Activated T-helper 2 cell treated with anti-CD3 and anti-CD28 coated beads, Interferon-gamma antibody, Interleukin-2, Interleukin-4, amounts not matched to agents 10 μg/mL and 5 μg/mL and 100 μg/mL, durations not matched to agents 14 hours and 24 hours and 36 hours (primary cell): ENCODE data around the gene ZNF384. TPM values are rescaled to one million over a fixed set of nuclear protein-coding genes. Genes with fewer than 3 reads are reported as not detected.

Experiments used
- DNase-seq: peaks from one replicate; pipeline ENCODE4 v3.0.0; 2021; ENCODE audit warnings: low spot score
- H3K27ac Mint-ChIP-seq: one replicate; pipeline ENCODE4 v1.8.0; 2021; ENCODE audit warnings: mixed read lengths
- H3K27me3 Mint-ChIP-seq: one replicate; pipeline ENCODE4 v1.8.0; 2021; ENCODE audit warnings: low read depth, mixed read lengths
- H3K36me3 Mint-ChIP-seq: one replicate; pipeline ENCODE4 v1.8.0; 2021; ENCODE audit warnings: low read depth, mixed read lengths
- H3K4me1 Mint-ChIP-seq: one replicate; pipeline ENCODE4 v1.8.0; 2021; ENCODE audit warnings: low read depth, mixed read lengths
- H3K4me3 Mint-ChIP-seq: one replicate; pipeline ENCODE4 v1.8.0; 2021; ENCODE audit warnings: low read depth, mild to moderate bottlenecking, moderate library complexity, mixed read lengths
- H3K9me3 Mint-ChIP-seq: one replicate; pipeline ENCODE4 v1.8.0; 2021; ENCODE audit warnings: mixed read lengths
- intact Hi-C: fragments of 100-400 bp; cut with micrococcal nuclease; formaldehyde crosslinking; loops from one replicate; pipeline ENCODE4 v1.15.1; 2023
- total RNA-seq: library from RNA; stranded (reverse); gene quantifications from 2 replicates; pipeline ENCODE4 v1.2.3, GENCODE V29; 2022

Gene ZNF384
- 73.7 and 75.4 TPM in 2 replicates for total RNA-seq

DNA sequence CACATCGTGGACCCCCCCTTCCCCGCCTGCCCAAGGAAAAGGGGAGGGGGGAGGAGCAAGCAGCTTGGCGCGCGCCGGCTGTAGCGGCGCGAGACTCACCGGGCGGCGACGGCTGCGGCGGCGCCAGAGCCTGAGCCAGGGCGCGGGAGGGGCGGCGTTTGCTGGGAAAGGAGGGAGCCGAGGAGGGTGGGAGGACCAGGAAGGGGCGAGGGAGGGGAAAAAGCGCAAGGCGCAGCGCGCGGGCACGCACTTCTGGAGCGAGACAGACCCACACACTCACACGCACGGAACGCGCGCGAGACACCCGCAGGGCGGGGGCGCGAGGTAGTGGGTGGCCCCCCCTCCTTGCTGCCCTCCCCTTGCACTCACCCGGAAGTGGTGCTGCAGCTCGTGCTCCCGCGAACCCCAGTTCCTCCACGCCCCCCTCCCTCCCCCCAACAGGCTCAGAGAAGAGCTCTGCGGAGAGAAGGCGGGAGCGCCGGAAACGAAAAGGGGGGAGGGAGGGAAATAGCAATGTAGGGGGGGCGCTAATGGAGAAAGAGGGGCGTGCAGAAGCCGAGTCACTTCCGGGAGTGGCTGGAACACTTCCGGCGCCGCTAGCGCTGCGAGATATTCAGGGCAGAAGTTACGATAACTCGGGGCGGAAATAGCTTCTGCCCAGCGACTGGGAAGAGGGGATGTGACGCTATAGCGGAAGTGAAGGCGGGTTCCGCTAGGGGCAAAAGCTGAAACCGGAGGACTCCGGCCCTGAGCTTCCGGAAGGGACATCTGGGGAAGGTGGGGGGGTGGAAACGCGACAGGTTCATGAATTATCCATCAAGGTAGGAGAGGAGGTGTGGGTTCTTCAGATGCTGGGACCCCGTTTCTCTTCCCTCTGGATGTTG, at the start of gene ZNF384:
Gene ZNF384 (minus strand): TSS at position 377 of the 884 bp plus-strand sequence. CDS start 9,855 bp downstream, outside the sequence.
- peaks cover 35% of the 10 kb centered on the region for H3K4me1 Mint-ChIP-seq
- peak within 1 kb of the TSS; percentile 92 for H3K27ac Mint-ChIP-seq
- H3K27me3 Mint-ChIP-seq, result no peaks in the 10 kb centered on the region
- no peaks in the 10 kb centered on the region for H3K9me3 Mint-ChIP-seq
- H3K4me3 Mint-ChIP-seq, result peak within 1 kb of the TSS; percentile 96
- intact Hi-C loops, result loop anchor here (1.0 to 10.0 kb wide), 8 partner anchors 26 to 224 kb away; partner anchors contain the start of genes CHD4, COPS7A, ING4 and MLF2
- DNase-seq, result peak; percentile 95
- peaks cover 38% of the 10 kb centered on the region for H3K36me3 Mint-ChIP-seq

DNA sequence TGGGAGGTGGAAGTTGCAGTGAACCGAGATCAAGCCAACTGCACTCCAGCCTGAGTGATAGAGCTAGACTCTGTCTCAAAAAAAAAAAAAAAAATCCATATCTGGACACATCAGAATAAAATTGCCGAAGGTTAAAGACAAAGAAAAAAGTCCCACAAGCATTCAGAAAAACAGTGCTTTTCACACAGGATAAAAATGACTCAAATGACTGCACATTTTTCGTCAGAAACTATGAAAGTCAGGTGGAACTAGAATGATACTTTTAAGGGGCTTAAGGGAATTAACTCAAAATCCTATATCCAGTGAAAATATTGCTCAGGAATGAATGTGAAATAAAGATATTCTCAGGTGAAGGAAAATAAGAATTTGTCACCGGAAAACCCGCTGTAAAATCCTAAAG, 47.6 kb upstream of the ZNF384 start:
- H3K4me1 Mint-ChIP-seq, result peaks cover 7% of the 10 kb centered on the region
- H3K4me3 Mint-ChIP-seq, result no peak overlapping the region
- H3K27ac Mint-ChIP-seq, result no peak overlapping the region
- intact Hi-C loops, result no loop called here
- no peaks in the 10 kb centered on the region for H3K9me3 Mint-ChIP-seq
- DNase-seq, result no peak
- H3K36me3 Mint-ChIP-seq, result peaks cover 4% of the 10 kb centered on the region
- no peaks in the 10 kb centered on the region for H3K27me3 Mint-ChIP-seq

DNA sequence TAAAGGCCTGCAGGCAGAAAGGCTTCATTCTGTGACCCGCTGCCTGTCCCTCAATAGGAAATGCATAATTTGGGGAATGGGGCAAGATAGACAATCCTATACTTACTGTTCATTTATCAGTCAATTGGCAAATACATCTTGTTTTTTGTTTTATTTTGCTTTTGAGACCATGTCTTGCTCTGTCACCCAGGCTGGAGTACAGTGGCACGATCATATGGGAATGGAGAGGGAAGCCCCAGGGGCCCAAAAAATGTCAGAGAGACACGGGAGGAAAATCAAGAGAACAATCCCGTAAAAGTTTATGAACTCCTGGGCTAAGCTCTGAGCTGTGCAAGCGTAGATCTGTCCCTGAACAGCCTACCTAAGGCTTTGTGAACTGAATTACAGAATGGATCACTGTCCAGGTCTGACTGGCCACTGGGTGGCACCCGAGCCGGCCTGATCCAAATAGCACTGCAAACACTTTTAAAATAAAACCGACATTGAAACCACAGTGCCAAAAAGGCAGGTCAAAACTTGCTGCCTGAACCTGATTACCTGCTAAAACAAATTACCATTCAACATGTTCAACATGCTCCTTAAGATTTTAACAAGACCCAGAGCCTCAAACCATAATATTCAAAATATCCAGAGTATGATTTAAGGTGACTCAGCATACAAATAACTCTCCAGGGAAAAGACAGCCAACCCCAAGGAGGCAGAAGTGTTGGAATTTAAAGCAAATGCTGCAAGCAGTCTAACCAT, 46.4 kb upstream of the ZNF384 start:
- H3K36me3 Mint-ChIP-seq, result peaks cover 12% of the 10 kb centered on the region
- no peaks in the 10 kb centered on the region for H3K27me3 Mint-ChIP-seq
- H3K4me1 Mint-ChIP-seq, result peaks cover 7% of the 10 kb centered on the region
- intact Hi-C loops, result loop anchor here (1.0 kb wide), 1 partner anchor 90 kb away; no protein-coding TSS in a partner anchor
- peak; percentile 24 for DNase-seq
- no peak overlapping the region for H3K4me3 Mint-ChIP-seq
- no peaks in the 10 kb centered on the region for H3K9me3 Mint-ChIP-seq
- no peak overlapping the region for H3K27ac Mint-ChIP-seq

DNA sequence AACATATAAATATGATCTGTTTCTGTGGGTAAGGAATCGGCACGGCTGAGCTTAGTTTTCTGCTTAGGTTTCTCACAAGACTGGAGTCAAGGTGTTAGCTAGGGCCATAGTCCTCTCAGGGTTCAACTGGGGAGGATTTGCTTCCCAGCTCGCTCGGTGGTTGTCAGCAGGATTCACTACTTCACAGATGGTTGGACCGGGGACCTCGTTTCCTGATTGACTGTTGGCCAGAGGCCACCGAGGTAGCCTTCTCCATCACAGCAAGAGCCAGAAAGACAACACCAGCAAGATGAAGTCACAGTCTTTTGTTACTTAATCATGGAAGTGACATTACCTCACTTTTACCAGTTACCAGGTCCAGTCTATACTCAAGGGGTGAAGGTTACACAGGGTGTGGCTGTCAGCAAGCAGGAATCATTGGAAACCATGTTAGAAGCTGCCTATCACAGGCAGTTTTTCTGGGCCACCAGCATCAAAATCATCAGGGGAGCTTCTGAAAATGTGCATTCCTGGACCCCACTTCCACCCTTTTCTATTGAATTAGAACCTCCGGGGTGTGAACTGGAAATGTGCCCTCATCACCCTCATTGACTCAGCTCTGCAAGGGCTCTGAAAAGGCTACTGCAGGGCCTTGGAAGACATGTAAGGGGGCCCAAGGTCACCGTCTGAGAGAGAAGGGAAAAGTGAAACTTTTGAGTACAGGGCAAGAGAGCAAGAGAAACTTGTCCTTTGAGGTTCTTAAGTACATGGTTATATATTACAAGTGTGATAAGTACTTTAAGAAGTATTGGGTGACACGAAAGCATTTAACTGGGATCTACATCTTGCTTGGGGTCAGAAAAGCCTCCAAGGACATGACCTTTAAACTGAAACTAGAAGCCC, 45.6 kb upstream of the ZNF384 start:
- Mint-ChIP-seq H3K4me1 (peaks cover 7% of the 10 kb centered on the region), H3K4me3 (no peak overlapping the region), H3K36me3 (peaks cover 19% of the 10 kb centered on the region), H3K27me3 (no peaks in the 10 kb centered on the region), H3K27ac (no peak overlapping the region), H3K9me3 (no peaks in the 10 kb centered on the region)
- intact Hi-C loops, result loop anchor here (1.0 kb wide), 1 partner anchor 91 kb away; no protein-coding TSS in a partner anchor
- no peak for DNase-seq

DNA sequence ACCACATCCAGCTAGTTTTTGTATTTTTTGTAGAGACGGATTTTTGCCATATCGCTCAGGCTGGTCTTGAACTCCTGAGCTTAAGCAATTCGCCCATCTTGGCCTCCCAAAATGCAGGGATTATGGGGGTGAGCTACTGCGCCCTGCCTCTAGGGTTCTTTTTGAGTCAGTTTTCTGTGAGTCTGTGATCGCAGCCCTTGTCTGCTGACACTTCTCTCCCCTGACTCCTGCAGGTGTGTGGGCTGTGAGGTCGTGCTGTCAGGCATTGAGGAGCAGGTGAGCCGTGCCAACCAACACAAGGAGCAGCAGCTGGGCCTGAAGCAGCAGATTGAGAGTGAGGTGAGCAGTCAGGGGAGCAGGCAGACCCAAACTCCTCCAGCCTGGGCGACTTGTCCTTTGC, 41.0 kb upstream of the ZNF384 start:
- H3K4me3 Mint-ChIP-seq, result no peak overlapping the region
- DNase-seq, result no peak
- H3K36me3 Mint-ChIP-seq, result peaks cover 20% of the 10 kb centered on the region
- peak overlapping the region; percentile 35 for H3K27ac Mint-ChIP-seq
- H3K27me3 Mint-ChIP-seq, result no peaks in the 10 kb centered on the region
- intact Hi-C loops, result no loop called here
- peaks cover 9% of the 10 kb centered on the region for H3K4me1 Mint-ChIP-seq
- no peaks in the 10 kb centered on the region for H3K9me3 Mint-ChIP-seq

DNA sequence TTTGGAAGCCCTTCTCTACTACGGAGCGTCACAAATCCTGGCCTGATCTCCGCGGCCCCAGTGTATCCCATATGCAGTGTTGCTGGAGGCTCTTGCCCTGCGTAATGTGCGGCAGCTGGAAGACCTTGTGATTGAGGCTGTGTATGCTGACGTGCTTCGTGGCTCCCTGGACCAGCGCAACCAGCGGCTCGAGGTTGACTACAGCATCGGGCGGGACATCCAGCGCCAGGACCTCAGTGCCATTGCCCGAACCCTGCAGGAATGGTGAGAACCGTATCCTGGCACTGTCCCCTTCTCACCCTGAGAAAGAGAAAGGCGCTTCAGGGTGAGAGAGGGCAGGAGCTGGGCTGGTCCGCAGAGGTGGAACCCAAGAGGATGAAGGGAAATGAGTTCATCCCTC, 40.0 kb upstream of the ZNF384 start:
- H3K27ac Mint-ChIP-seq, result no peak overlapping the region
- no peak overlapping the region for H3K4me3 Mint-ChIP-seq
- peaks cover 10% of the 10 kb centered on the region for H3K4me1 Mint-ChIP-seq
- peaks cover 20% of the 10 kb centered on the region for H3K36me3 Mint-ChIP-seq
- no peaks in the 10 kb centered on the region for H3K9me3 Mint-ChIP-seq
- H3K27me3 Mint-ChIP-seq, result no peaks in the 10 kb centered on the region
- DNase-seq, result no peak
- intact Hi-C loops, result no loop called here

DNA sequence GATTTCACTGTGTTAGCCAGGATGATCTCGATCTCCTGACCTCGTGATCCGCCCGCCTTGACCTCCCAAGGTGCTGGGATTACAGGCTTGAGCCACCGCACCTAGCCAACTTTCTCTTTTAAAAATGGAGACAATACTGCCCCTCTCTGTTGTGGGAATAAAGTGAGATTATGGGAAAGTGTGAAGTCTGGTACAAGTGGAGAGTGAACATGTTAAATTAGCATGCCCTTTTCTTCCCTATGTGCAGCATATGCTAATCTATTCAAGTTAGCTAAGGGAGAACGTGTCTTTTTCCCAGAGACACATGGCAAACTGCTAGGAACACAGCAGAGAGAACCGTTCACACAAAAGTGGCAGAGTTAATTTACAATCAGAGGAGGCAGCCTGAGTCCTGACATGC, 36.2 kb upstream of the ZNF384 start:
- H3K36me3 Mint-ChIP-seq, result peaks cover 11% of the 10 kb centered on the region
- intact Hi-C loops, result loop anchor here (2.0 kb wide), 1 partner anchor 65 kb away; no protein-coding TSS in a partner anchor
- peak overlapping the region; percentile 58 for H3K27ac Mint-ChIP-seq
- H3K27me3 Mint-ChIP-seq, result no peaks in the 10 kb centered on the region
- no peak for DNase-seq
- peaks cover 17% of the 10 kb centered on the region for H3K4me1 Mint-ChIP-seq
- no peaks in the 10 kb centered on the region for H3K9me3 Mint-ChIP-seq
- peak overlapping the region; percentile 99 for H3K4me3 Mint-ChIP-seq

DNA sequence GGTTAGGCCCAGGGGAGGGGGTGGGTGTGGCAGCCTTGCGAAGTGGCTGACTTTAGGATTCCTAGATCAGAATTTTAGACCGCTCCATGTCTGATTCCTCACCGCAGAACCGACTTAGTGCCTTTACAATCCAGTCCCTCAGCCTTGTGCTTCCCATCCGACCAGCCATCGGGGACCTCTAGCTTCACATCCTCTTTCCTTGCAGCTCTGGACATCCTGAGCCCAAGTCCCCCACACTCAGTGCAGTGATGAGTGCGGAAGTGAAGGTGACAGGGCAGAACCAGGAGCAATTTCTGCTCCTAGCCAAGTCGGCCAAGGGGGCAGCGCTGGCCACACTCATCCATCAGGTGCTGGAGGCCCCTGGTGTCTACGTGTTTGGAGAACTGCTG, 35.2 kb upstream of the ZNF384 start:
- Mint-ChIP-seq H3K4me3 (peak overlapping the region; percentile 99), H3K27me3 (no peaks in the 10 kb centered on the region), H3K27ac (peak overlapping the region; percentile 98), H3K36me3 (peaks cover 2% of the 10 kb centered on the region), H3K4me1 (peaks cover 17% of the 10 kb centered on the region), H3K9me3 (no peaks in the 10 kb centered on the region)
- intact Hi-C loops, result loop anchor here (1.0 to 5.0 kb wide), 6 partner anchors 29 to 119 kb away; partner anchors contain the start of genes ING4, LAG3, MLF2 and ZNF384
- peak; percentile 36 for DNase-seq

DNA sequence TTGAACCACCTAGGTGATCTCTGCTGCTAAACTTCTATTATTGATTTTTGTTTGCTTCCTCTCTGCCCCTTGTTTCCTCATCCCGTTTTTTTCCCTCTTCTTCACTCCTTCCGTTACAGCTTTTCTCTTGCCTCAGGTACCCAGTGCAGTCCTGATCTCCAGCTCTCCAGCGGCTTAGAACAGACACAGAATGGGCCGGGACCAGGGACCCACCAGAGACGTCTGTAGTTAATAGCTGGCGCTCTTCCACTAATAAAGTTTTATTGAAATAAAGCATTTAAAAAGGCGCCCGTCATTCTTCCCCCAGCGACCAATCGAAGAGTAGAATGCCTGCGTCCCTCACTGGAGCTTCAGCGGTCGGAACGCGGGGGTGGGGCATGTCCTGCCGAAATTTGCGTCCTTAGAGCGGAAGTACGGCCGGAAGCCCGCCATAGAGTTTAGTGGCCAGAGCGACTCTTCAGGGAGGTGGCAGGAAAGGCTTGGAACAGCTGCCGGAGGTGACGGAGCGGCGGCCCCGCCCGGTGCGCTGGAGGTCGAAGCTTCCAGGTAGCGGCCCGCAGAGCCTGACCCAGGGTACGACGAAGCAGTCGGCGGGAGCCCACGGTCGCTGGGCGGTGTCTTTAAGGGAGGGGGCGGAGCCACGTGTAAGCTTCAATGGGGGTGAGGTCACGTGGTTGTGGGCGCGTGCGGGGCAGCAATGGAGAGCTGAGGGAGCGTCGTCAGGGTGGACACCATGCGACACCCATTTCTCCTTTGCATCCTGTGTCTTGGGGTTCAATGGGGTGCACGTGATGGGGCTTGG, 34.6 kb upstream of the ZNF384 start, which contains the start of gene COPS7A:
Gene COPS7A (plus strand): TSS at position 440 of the 802 bp plus-strand sequence. CDS start 611 bp downstream, outside the sequence.
- Mint-ChIP-seq H3K36me3 (no peaks in the 10 kb centered on the region), H3K4me1 (peaks cover 17% of the 10 kb centered on the region), H3K27ac (peak within 1 kb of the TSS; percentile 98), H3K9me3 (no peaks in the 10 kb centered on the region), H3K27me3 (no peaks in the 10 kb centered on the region), H3K4me3 (peak within 1 kb of the TSS; percentile 99)
- intact Hi-C loops, result loop anchor here (1.0 to 5.0 kb wide), 6 partner anchors 29 to 119 kb away; partner anchors contain the start of genes ING4, LAG3, MLF2 and ZNF384
- DNase-seq, result peak; percentile 98

DNA sequence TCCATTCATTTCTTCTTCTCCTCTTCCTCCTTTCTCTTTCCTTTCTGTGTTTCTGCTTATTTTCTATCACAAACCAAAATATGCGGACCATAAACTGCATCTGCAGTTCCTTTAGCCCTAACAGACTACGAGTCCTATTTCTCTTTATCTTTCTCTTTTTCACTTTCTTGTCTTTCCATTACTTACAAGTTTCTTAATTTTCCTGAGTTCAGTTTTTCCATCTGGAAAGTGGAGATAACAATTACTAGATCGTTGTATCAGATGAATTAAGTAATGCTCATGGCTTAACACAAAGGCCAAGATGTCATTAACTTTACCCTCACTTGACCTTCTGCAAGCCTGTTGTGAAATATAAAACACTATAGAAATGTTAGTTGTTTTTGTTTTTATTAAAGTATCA, 33.7 kb upstream of the ZNF384 start:
- no peak for DNase-seq
- Mint-ChIP-seq H3K4me1 (peaks cover 17% of the 10 kb centered on the region), H3K4me3 (no peak overlapping the region), H3K27me3 (no peaks in the 10 kb centered on the region), H3K9me3 (no peaks in the 10 kb centered on the region), H3K27ac (no peak overlapping the region), H3K36me3 (no peaks in the 10 kb centered on the region)
- intact Hi-C loops, result loop anchor here (5.0 kb wide), 1 partner anchor 49 kb away; the partner anchor contains the start of gene LAG3

DNA sequence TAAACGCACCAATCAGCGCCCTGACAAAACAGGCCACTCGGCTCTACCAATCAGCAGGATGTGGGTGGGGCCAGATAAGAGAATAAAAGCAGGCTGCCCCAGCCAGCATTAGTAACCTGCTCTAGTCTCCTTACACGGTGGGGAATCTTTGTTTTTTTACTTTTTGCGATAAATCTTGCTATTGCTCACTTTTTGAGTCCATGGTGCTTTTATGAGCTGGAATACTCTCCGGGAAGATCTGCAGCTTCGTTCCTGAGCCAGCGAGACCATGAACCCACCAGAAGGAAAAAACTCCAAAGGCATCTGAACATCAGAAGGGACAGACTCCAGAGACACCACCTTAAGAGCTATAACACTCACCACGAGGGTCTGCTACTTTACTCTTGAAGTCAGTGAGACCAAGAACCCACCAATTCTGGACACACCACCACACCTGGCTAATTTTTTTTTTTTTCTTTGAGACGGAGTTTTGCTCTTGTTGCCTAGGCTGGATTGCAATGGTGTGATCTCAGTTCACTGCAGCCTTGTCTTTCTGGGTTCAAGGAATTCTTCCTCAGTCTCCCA, 27.8 kb upstream of the ZNF384 start:
- Mint-ChIP-seq H3K36me3 (no peaks in the 10 kb centered on the region), H3K4me3 (no peak overlapping the region), H3K27me3 (no peaks in the 10 kb centered on the region), H3K27ac (no peak overlapping the region), H3K4me1 (peaks cover 6% of the 10 kb centered on the region), H3K9me3 (no peaks in the 10 kb centered on the region)
- DNase-seq, result no peak
- intact Hi-C loops, result no loop called here
